Bronchial epithelial cell (primary cell): ENCODE results near the gene NHEJ1. TPM values are rescaled to one million over a fixed set of nuclear protein-coding genes. Genes with fewer than 3 reads are reported as not detected.

Source experiments
- DNase-seq: peaks from one replicate; pipeline ENCODE4 v3.0.0-alpha.2; 2010; ENCODE audit warnings: low read depth
- FAIRE-seq: peaks from 2 replicates; lab custom pipeline; 2011; peaks lifted over from hg19 to GRCh38; lab: Jason Lieb, UNC
- H3K27me3 ChIP-seq: 2 replicates; pipeline ENCODE4 v1.5.1; 2011; ENCODE audit warnings: low read length; ENCODE audit not compliant: control insufficient read depth, insufficient read depth
- H3K36me3 ChIP-seq: 2 replicates; pipeline ENCODE4 v1.5.1; 2011; ENCODE audit warnings: low read length; ENCODE audit not compliant: control insufficient read depth, insufficient read depth
- H3K4me3 ChIP-seq: 2 replicates; pipeline ENCODE4 v1.5.1; 2011; ENCODE audit warnings: mild to moderate bottlenecking, low read depth, low read length, control low read depth
- total RNA-seq: library from RNA; depleted of rRNA; stranded (reverse); fragments of >200 nt; gene quantifications from 2 replicates; pipeline ENCODE4 v1.2.1, GENCODE V29; 2014
- TF ChIP-seq, protein P1 (sequence below): IDR thresholded peaks from 2 replicates; pipeline ENCODE4 v1.5.1; 2011; ENCODE audit warnings: mild to moderate bottlenecking, moderate library complexity, low read length, control low read depth, inconsistent platforms; ENCODE audit not compliant: insufficient read depth, severe bottlenecking

Gene NHEJ1
- total RNA-seq, 1 donor from 2014 or later: 22.1 TPM

GRCh38 chr2:219104107-219105035 lies 56.2 kb downstream of the NHEJ1 start:
- Histone ChIP-seq H3K36me3 (no peaks in the 10 kb centered on the region), H3K4me3 (no peak overlapping the region), H3K27me3 (no peaks in the 10 kb centered on the region)
- FAIRE-seq: peak; percentile 60
- DNase-seq: peak; percentile 49
- TF ChIP-seq, protein P1, sequence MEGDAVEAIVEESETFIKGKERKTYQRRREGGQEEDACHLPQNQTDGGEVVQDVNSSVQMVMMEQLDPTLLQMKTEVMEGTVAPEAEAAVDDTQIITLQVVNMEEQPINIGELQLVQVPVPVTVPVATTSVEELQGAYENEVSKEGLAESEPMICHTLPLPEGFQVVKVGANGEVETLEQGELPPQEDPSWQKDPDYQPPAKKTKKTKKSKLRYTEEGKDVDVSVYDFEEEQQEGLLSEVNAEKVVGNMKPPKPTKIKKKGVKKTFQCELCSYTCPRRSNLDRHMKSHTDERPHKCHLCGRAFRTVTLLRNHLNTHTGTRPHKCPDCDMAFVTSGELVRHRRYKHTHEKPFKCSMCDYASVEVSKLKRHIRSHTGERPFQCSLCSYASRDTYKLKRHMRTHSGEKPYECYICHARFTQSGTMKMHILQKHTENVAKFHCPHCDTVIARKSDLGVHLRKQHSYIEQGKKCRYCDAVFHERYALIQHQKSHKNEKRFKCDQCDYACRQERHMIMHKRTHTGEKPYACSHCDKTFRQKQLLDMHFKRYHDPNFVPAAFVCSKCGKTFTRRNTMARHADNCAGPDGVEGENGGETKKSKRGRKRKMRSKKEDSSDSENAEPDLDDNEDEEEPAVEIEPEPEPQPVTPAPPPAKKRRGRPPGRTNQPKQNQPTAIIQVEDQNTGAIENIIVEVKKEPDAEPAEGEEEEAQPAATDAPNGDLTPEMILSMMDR: peak; percentile 88

- peak; percentile 73 for DNase-seq
- H3K36me3 ChIP-seq: no peaks in the 10 kb centered on the region
- FAIRE-seq: no peak
- TF ChIP-seq, protein P1: no peak
- H3K27me3 ChIP-seq: no peaks in the 10 kb centered on the region
- H3K4me3 ChIP-seq: no peak overlapping the region
These were observed 61.3 kb downstream of the NHEJ1 start for GRCh38 chr2:219099329-219099728.

- FAIRE-seq (no peak), DNase-seq (no peak)
- TF ChIP-seq, protein P1: no peak
- no peaks in the 10 kb centered on the region for H3K36me3 ChIP-seq
- no peaks in the 10 kb centered on the region for H3K27me3 ChIP-seq
- no peak overlapping the region for H3K4me3 ChIP-seq
These were observed 65.1 kb downstream of the NHEJ1 start for GRCh38 chr2:219095406-219095935.

DNA sequence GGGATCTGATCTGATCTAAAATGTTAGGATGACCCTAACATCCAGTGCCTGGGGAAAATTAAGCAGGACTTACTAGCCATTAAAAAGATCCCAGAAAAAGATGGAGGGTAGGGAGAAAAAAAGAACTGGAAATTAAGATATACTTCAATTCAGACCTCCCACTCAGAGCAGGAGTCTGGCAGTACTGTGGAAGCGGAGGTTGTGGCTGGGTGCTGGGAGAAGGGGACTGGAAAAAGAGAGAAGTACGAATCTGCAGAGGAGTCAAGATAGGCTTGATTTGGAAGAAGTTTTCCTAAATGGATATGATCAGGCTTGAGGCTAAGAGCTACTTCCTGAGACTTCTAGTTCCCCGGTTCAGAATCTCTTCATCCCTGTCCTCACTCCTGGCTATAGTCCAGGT lies 66.4 kb downstream of the NHEJ1 start:
- TF ChIP-seq, protein P1: no peak
- no peak for DNase-seq
- Histone ChIP-seq H3K36me3 (no peaks in the 10 kb centered on the region), H3K27me3 (no peaks in the 10 kb centered on the region), H3K4me3 (no peak overlapping the region)
- FAIRE-seq: no peak

DNA sequence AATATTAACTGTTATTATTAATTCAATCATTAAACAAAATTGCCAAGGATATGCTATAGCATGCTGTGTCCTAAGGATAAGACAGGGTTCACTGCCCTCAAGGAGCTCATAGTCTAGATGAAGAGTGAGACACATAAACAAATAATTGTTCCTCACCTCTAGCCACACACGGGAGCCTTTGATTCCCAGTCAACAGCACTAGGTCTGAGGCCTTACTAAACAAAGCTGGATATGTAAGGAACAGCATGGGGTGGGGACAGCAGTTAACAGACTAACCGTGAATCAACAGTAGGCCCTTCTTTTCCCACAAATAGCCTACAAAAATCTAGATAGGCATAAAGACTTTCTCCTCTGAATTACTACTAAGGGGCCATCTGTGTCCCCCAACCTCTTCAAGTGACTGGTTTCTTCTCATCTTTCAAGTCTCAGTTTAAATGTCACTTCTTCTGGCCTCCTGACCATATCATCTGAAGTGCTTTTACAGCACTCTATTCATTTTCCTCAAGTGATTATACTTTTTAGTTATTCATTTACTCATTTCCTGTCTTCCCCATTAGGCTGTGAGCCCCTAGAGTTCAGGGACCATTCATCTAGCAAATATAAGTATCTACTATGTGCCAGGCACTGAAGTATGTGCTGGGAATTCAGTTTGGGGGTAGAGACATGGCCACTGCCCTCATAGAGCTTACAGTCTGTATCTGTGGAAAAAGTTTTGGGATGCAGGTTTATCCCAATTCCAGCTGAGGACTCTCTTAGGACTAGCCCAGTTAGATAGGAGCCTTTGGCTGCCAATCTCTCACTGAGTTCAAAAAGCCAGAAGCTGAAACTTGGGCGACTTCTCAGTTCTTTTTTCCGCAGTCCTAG lies 69.9 kb downstream of the NHEJ1 start:
- FAIRE-seq (no peak), DNase-seq (no peak)
- no peaks in the 10 kb centered on the region for H3K36me3 ChIP-seq
- no peak overlapping the region for H3K4me3 ChIP-seq
- H3K27me3 ChIP-seq: no peaks in the 10 kb centered on the region
- TF ChIP-seq, protein P1: no peak
